ENCODE measurements around the gene BRPF1.

The BRPF1 gene

DNA sequence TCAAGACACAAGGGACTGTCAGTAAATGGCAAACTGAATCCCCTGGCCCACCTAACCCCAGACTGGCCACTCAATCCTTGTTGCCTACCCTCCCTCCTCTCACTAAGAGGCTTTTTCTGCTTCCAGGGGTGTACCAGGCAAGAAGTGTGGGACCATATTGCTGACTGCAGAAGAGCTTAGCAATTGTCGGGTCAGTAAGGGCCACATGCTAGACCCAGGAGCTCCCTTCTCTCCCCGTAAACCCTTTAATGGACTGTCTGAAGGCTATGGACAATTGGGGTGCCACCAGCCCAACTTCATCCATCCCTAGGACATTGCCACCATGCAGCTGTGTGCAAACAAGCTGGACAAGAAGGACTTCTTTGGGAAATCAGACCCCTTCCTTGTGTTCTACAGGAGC lies 19.1 kb upstream of the BRPF1 start:
- no peak overlapping the region for H3K4me3 Mint-ChIP-seq
- DNase-seq (no peak), ATAC-seq (replicated peaks) (no peak)
- H3K27me3 Mint-ChIP-seq = peaks cover 14 to 16% of the 10 kb centered on the region in 2 donors
- no peak overlapping the region for H3K27ac Mint-ChIP-seq
- H3K9me3 Mint-ChIP-seq = no peaks in the 10 kb centered on the region
- peaks cover 5% of the 10 kb centered on the region in 2 donors for H3K4me1 Mint-ChIP-seq
- peaks cover 2 to 3% of the 10 kb centered on the region in 2 donors for H3K36me3 Mint-ChIP-seq

GRCh38 chr3:9713142-9713541 lies 18.4 kb upstream of the BRPF1 start:
- no peak for ATAC-seq (replicated peaks)
- H3K9me3 Mint-ChIP-seq = no peaks in the 10 kb centered on the region
- no peak overlapping the region for H3K4me3 Mint-ChIP-seq
- H3K4me1 Mint-ChIP-seq = peaks cover 5% of the 10 kb centered on the region in 2 donors
- no peak for DNase-seq
- H3K36me3 Mint-ChIP-seq = peaks cover 2 to 3% of the 10 kb centered on the region in 2 donors
- peaks cover 13 to 14% of the 10 kb centered on the region in 2 donors for H3K27me3 Mint-ChIP-seq
- H3K27ac Mint-ChIP-seq = no peak overlapping the region

DNA sequence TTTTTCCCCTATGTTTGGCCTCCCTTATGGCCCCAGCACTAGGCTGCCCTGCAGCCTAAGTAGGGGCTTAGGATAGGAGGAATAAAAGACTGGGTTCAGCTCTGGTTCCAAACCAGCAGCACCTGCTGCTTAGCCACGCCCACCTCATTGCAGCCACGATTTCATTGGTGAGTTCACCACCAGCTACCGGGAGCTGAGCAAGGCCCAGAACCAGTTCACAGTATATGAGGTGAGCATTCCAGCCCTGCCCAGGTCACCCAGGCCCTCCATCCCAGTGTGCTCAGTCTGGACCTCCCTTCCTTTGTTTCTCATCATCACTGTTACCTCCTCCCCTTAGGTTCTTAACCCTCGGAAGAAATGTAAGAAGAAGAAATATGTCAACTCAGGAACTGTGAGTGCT lies 16.4 kb upstream of the BRPF1 start:
- Mint-ChIP-seq H3K36me3 (peaks cover 0 to 2% of the 10 kb centered on the region in 2 donors), H3K27me3 (peaks cover 10 to 14% of the 10 kb centered on the region in 2 donors), H3K4me3 (no peak overlapping the region), H3K9me3 (no peaks in the 10 kb centered on the region), H3K4me1 (peaks cover 4 to 5% of the 10 kb centered on the region in 2 donors), H3K27ac (no peak overlapping the region)
- DNase-seq = no peak
- peak in 1 of 2 donors; percentile 25 for ATAC-seq (replicated peaks)

GRCh38 chr3:9715764-9716437 lies 15.6 kb upstream of the BRPF1 start:
- no peaks in the 10 kb centered on the region for H3K9me3 Mint-ChIP-seq
- no peak overlapping the region for H3K27ac Mint-ChIP-seq
- H3K4me1 Mint-ChIP-seq = peaks cover 2 to 5% of the 10 kb centered on the region in 2 donors
- peaks cover 0 to 2% of the 10 kb centered on the region in 2 donors for H3K36me3 Mint-ChIP-seq
- peaks cover 10 to 14% of the 10 kb centered on the region in 2 donors for H3K27me3 Mint-ChIP-seq
- ATAC-seq (replicated peaks) = peak; percentile 60 to 78
- DNase-seq = no peak
- H3K4me3 Mint-ChIP-seq = no peak overlapping the region

DNA sequence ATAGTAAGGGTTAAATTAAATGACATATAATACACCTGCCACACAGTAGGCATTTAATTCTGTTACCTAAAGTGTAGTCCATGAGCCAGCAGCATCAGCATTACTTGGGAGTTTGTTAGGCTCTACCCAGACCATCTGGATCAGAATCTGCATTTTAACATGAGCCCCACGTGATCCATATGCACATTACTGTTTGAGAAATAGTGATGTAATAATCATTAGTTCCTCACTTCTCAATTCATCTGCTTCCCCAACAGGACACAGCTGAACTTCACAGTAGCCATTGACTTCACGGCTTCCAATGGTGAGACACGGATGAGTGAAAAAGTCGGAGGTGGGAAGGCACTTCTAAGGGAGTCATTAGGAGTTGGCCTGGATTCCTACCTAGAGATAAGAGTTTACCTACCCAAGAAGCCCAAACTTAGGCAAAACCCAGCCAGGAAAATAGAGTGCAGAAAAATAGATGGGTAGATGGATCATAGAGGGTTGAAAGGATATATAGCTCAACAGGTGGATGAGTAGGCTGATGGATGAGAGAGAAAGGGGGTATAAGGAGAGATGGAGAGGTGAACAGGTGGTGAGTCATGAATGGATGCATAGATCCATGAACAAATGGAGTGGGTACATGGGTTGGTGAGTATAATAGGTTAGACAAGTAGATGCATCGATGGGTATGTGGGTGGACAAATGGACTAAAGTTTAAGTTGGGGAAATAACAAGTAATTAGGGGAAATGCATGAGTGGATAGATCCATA lies 14.6 kb upstream of the BRPF1 start:
- H3K27me3 Mint-ChIP-seq = peaks cover 7 to 10% of the 10 kb centered on the region in 2 donors
- ATAC-seq (replicated peaks) (no peak), DNase-seq (no peak)
- H3K9me3 Mint-ChIP-seq = no peaks in the 10 kb centered on the region
- no peak overlapping the region for H3K4me3 Mint-ChIP-seq
- peaks cover 6 to 13% of the 10 kb centered on the region in 2 donors for H3K4me1 Mint-ChIP-seq
- no peak overlapping the region for H3K27ac Mint-ChIP-seq
- H3K36me3 Mint-ChIP-seq = peaks cover 0 to 2% of the 10 kb centered on the region in 2 donors

DNA sequence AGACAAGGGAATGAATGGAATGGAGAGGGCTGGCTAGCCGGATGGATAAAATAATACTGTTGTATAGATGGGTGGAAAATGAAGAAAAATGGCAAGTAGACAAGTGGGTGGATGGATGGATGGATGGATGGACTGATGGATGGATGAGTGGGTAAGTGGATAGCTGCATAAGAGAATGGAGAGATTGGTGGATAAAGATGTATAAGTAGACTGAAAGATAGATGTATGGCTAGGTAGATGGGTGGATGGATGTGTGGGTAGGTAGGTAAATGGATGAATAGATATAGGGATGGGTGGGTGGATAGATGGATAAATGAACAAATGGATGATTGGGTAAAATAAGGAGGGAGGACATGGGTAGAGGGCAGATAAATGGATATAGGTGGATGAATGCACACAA lies 14.0 kb upstream of the BRPF1 start:
- ATAC-seq (replicated peaks) (no peak), DNase-seq (no peak)
- Mint-ChIP-seq H3K4me3 (no peak overlapping the region), H3K4me1 (peaks cover 6 to 13% of the 10 kb centered on the region in 2 donors), H3K36me3 (peaks cover 0 to 2% of the 10 kb centered on the region in 2 donors), H3K9me3 (no peaks in the 10 kb centered on the region), H3K27ac (no peak overlapping the region), H3K27me3 (peaks cover 7 to 8% of the 10 kb centered on the region in 2 donors)

- no peak overlapping the region for H3K4me3 Mint-ChIP-seq
- peaks cover 4 to 5% of the 10 kb centered on the region in 2 donors for H3K27me3 Mint-ChIP-seq
- DNase-seq (no peak), ATAC-seq (replicated peaks) (no peak)
- H3K36me3 Mint-ChIP-seq = peaks cover 0 to 2% of the 10 kb centered on the region in 2 donors
- no peaks in the 10 kb centered on the region for H3K9me3 Mint-ChIP-seq
- no peak overlapping the region for H3K27ac Mint-ChIP-seq
- peaks cover 6 to 13% of the 10 kb centered on the region in 2 donors for H3K4me1 Mint-ChIP-seq
These were observed 13.4 kb upstream of the BRPF1 start for GRCh38 chr3:9718118-9718517.

DNA sequence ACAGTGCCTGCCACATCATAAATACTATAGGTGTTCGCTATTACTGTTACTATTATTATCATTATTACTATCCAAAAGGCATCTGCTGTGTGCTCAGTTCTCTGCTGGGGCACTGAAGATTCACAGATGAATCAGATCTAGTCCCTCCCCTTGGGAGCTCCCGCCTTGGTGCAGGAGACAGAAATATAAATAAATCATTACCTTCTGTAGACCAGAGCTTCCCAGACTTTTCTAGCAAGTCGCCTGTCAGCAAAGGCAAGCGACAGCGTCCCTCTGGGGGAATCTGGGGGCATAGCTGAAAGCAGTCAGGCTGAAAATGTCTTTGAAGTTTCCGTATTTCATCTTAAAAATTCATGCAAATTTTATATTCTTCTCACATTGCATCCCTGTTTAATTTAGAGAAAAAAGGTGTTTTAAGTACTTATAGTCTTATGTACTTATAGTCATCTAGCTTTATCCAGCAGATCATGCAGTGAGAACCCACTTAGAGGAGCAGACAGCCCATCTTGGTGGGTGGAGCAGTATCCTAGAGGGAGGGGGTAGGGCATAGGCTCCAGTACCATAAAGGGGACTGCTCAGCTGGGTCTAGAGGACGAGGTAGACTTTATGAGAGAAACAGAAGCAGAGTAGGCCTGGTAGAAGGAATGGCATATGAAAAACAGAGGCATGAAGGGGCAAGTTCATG lies 10.4 kb upstream of the BRPF1 start:
- no peaks in the 10 kb centered on the region for H3K9me3 Mint-ChIP-seq
- no peaks in the 10 kb centered on the region for H3K27me3 Mint-ChIP-seq
- no peaks in the 10 kb centered on the region for H3K36me3 Mint-ChIP-seq
- H3K4me1 Mint-ChIP-seq = peaks cover 5 to 8% of the 10 kb centered on the region in 2 donors
- H3K27ac Mint-ChIP-seq = peak overlapping the region; percentile 78
- no peak overlapping the region for H3K4me3 Mint-ChIP-seq
- no peak for DNase-seq
- ATAC-seq (replicated peaks) = peak; percentile 38 to 41

GRCh38 chr3:9721700-9722060 lies 9.9 kb upstream of the BRPF1 start:
- peak; percentile 25 to 33 for ATAC-seq (replicated peaks)
- no peaks in the 10 kb centered on the region for H3K9me3 Mint-ChIP-seq
- H3K36me3 Mint-ChIP-seq = no peaks in the 10 kb centered on the region
- H3K27me3 Mint-ChIP-seq = no peaks in the 10 kb centered on the region
- no peak overlapping the region for H3K4me3 Mint-ChIP-seq
- H3K4me1 Mint-ChIP-seq = peaks cover 5 to 11% of the 10 kb centered on the region in 2 donors
- DNase-seq = no peak
- H3K27ac Mint-ChIP-seq = peak overlapping the region; percentile 78

DNA sequence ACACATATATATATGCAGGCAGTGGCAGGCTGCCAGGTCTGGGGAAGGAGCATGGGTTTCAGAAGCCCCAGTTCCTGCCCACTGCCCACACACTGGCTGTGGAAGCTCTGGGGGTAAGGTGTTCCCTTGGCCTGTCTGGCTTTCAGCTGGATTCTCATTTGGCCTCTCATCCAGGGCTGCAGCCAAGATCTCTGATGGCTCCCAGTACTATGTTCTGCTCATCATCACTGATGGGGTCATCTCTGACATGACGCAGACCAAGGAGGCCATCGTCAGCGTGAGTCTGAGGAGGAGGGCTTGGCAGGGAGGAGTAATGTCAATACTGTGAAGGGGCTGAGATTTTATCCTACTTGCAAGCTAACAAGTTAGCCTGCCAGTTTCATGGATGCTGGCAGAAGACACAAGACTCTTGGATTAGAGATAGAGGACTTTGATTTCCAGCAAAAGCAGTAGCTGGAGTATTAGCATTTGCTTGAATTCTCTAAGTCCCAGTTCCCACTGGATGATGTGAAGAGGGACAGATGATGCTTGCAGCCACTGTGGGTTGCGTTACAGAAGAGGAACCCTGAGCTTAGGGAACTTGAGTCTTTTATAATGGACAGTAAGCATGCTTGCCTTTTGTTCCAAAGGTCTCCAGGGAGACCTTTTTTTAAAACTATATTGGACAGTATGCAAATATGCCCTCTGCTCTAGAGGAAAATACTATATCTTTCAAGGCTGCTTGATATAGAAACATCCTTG lies 5.6 kb upstream of the BRPF1 start:
- Mint-ChIP-seq H3K27me3 (no peaks in the 10 kb centered on the region), H3K36me3 (no peaks in the 10 kb centered on the region), H3K4me3 (no peak overlapping the region), H3K4me1 (peaks cover 21 to 36% of the 10 kb centered on the region in 2 donors), H3K9me3 (no peaks in the 10 kb centered on the region), H3K27ac (no peak overlapping the region)
- no peak for DNase-seq
- ATAC-seq (replicated peaks) = no peak

- H3K36me3 Mint-ChIP-seq = no peaks in the 10 kb centered on the region
- DNase-seq (peak; percentile 54), ATAC-seq (replicated peaks) (peak; percentile 37 to 41)
- no peaks in the 10 kb centered on the region for H3K27me3 Mint-ChIP-seq
- peaks cover 18 to 28% of the 10 kb centered on the region in 2 donors for H3K4me1 Mint-ChIP-seq
- H3K4me3 Mint-ChIP-seq = peak overlapping the region; percentile 78 to 90
- peak overlapping the region; percentile 48 for H3K27ac Mint-ChIP-seq
- no peaks in the 10 kb centered on the region for H3K9me3 Mint-ChIP-seq
These were observed 4.4 kb upstream of the BRPF1 start for GRCh38 chr3:9727041-9727595.

DNA sequence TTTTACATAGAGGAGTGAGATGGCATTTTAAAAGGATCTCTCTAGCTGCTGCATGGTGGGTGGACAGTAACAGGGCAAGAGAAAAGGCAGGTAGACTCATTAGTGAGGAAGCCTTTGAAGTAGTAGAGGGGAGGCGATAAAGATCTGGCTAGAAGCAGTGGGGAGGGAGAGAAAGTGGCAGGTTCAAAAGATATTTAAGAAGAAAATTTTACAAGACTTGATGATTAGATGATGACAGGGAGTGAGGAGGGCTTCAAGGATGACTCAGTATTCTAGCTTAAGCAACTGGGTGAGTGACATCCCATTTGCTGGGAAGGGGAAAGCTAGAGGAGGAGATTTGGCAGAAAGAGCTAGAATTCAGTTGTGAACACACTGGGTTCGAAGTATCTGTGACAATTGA lies 3.8 kb upstream of the BRPF1 start:
- Mint-ChIP-seq H3K4me3 (peak overlapping the region in 1 of 2 donors; percentile 90), H3K27ac (no peak overlapping the region), H3K9me3 (no peaks in the 10 kb centered on the region), H3K36me3 (peaks cover 3 to 5% of the 10 kb centered on the region in 2 donors), H3K4me1 (peaks cover 21 to 34% of the 10 kb centered on the region in 2 donors), H3K27me3 (no peaks in the 10 kb centered on the region)
- DNase-seq = no peak
- no peak for ATAC-seq (replicated peaks)

- Mint-ChIP-seq H3K27ac (no peak overlapping the region), H3K36me3 (peaks cover 3 to 18% of the 10 kb centered on the region in 2 donors), H3K4me1 (peaks cover 37 to 51% of the 10 kb centered on the region in 2 donors), H3K9me3 (no peaks in the 10 kb centered on the region), H3K27me3 (no peaks in the 10 kb centered on the region), H3K4me3 (peak overlapping the region in 1 of 2 donors; percentile 42)
- ATAC-seq (replicated peaks) (no peak), DNase-seq (no peak)
These were observed 2.1 kb upstream of the BRPF1 start for GRCh38 chr3:9729419-9729818.

All from stimulated activated naive B cell treated with anti-CD40 and anti-IgM and Interleukin-4, amounts not matched to agents 10 μg/mL and 1 μg/mL and 100 μg/mL, for 72 hours (primary cell).